ENCODE data around the gene NAA11. TPM values are rescaled to one million over a fixed set of nuclear protein-coding genes. Genes with fewer than 3 reads are reported as not detected.

Gene NAA11
- not detected in 2 replicates for total RNA-seq (ENCODE audit: low replicate concordance)

- no peak for TF ChIP-seq CTCF (IDR thresholded peaks at IDR 0.05; ENCODE audit: insufficient read depth, low read length)
- DNase-seq (ENCODE audit: low read depth): no peak
- no peak within 1 kb of the TSS for H3K4me3 ChIP-seq (ENCODE audit: low read depth, low read length)
These were observed at the start of gene NAA11 for GRCh38 chr4:79325864-79326328. Gene NAA11 (minus strand): TSS chr4:79326061. CDS start chr4:79325877, 184 bp downstream.

- no peak for DNase-seq (ENCODE audit: low read depth)
- TF ChIP-seq CTCF (IDR thresholded peaks at IDR 0.05; ENCODE audit: insufficient read depth, low read length): no peak
- H3K4me3 ChIP-seq (ENCODE audit: low read depth, low read length): no peak overlapping the region
These were observed 44.2 kb upstream of the NAA11 start for GRCh38 chr4:79370026-79370425.

- no peak for TF ChIP-seq CTCF (IDR thresholded peaks at IDR 0.05; ENCODE audit: insufficient read depth, low read length)
- no peak for DNase-seq (ENCODE audit: low read depth)
- H3K4me3 ChIP-seq (ENCODE audit: low read depth, low read length): no peak overlapping the region
These were observed 41.2 kb upstream of the NAA11 start for GRCh38 chr4:79367096-79367495.

GRCh38 chr4:79366422-79366821, 40.6 kb upstream of the NAA11 start:
- no peak for TF ChIP-seq CTCF (IDR thresholded peaks at IDR 0.05; ENCODE audit: insufficient read depth, low read length)
- H3K4me3 ChIP-seq (ENCODE audit: low read depth, low read length): no peak overlapping the region
- no peak for DNase-seq (ENCODE audit: low read depth)

DNA sequence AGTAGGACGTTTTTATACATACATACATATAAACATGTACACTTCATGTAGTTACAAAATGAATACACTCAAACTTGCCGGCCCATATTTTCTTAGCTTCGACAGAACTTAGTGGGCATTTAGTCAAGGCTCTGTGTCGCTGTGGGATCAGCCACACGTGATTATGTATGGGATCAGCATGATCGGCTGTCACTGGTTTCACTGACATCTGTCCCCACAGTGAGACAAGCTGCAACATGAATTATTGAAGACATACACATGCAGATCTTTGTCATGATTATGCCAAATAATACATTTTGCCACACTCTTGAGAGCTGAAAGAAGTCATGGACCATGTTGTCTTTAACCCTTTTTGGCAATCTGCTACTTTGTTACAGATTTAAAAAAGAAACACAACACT, 38.2 kb upstream of the NAA11 start:
- no peak for TF ChIP-seq CTCF (IDR thresholded peaks at IDR 0.05; ENCODE audit: insufficient read depth, low read length)
- H3K4me3 ChIP-seq (ENCODE audit: low read depth, low read length): no peak overlapping the region
- DNase-seq (ENCODE audit: low read depth): no peak

DNA sequence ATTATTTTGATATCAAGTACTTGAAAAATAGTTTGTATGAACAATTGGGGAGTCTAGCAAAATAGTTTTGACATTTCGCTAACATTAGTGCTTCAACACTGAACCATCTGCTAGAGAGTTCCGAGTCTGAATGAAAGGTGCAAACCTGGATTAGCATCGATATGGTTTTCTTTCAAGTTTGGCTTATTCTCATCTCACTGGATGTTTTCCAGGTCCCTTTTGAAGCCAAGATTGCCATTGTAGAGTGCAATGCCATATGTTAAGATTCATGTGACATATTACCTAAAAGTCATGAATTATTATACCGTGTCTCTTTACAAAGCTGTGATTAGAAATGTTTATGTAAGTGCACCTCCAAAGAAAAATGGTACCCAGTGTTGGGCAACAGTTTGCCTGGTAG, 36.8 kb upstream of the NAA11 start:
- DNase-seq (ENCODE audit: low read depth): no peak
- no peak overlapping the region for H3K4me3 ChIP-seq (ENCODE audit: low read depth, low read length)
- TF ChIP-seq CTCF (IDR thresholded peaks at IDR 0.05; ENCODE audit: insufficient read depth, low read length): no peak

DNA sequence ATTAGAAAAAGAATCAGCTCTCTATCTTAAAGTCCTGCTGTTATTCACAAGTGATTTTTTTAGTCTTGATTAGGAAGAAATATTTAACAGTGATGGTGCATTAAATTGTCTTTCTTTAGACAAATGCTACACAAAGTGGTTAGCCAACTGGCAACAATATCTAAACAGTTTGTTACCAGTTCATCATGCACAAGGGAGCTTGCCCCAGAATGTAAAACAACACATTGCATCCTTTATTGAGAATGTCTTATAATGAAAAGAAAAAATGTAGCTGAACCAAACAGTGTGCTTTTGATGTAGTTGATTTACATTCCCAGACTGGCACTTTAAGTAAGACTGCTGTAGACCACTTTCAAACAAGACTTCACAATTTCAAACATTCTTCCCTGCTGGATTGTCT, 34.1 kb upstream of the NAA11 start:
- no peak overlapping the region for H3K4me3 ChIP-seq (ENCODE audit: low read depth, low read length)
- no peak for TF ChIP-seq CTCF (IDR thresholded peaks at IDR 0.05; ENCODE audit: insufficient read depth, low read length)
- no peak for DNase-seq (ENCODE audit: low read depth)
